Adipose tissue (tissue), 3 donors: ENCODE measurements around the gene REEP6. TPM values are rescaled to one million over a fixed set of nuclear protein-coding genes. Genes with fewer than 3 reads are reported as not detected.

Experiments used
- H3K27ac ChIP-seq: one replicate; pipeline ENCODE4 v1.5.1; 2013; ENCODE audit warnings: low read depth, low read length
- WGBS, 3 donors: extraction: QIAGEN DNeasy Blood & Tissue Kit; methylation state at CpG; one replicate each; pipeline ENCODE4 v1.1.7; 2013; 5-methylcytosine and 5-hydroxymethylcytosine counted together
- polyA plus RNA-seq, 3 donors: library from polyadenylated mRNA; stranded (reverse); fragments of 200-250 nt; gene quantifications; one replicate each; pipeline ENCODE4 v1.2.3, GENCODE V29; 2013
- donor health status: healthy with polysubstance abuse.
- donor health status: Bipolar disorder and iron deficiency.
- donor health status: healthy.

Gene REEP6
- polyA plus RNA-seq, 3 donors: 5.5 to 30.5 (median 12.5) TPM

DNA sequence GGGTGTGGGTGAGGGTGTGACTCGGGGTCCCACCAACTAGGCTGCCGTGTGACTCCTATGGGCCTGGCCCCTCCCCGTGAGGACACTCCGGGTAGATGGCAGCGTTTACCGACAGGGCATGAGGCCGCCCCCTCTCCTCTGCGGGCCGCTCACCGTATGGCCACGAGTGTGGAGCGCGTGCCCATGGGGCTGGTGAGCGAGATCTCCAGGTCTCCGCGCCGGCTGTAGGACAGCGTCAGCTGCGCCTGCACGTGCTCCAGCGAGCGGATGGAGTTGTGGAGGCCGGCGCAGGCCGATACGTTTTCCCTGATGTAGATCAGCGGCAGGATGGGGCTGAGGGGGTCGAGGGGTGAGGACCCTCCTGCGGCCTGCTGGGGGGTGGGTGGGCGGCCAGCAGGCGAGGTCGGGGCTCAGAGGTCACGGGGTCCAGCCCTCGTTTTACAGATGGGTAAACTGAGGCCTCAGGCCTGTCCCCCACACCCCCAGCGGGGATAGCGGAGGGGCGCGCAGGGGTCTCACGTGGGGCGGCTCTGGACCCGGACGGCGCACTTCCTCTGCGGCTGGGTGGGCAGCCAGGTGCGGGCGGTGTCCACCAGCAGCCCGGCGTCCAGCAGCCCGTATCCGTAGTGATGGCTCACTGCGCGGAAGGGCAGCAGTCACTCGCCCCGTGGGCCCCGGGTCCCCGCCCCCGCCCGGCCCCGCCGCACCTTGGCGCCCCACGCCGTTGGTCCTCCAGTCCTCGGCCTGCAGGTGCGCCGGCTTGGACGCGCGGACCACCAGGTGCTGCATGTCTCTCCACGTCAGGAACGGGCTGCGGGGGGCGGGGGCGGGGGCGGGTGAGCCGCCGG lies 7.6 kb upstream of the REEP6 start:
- 92 to 95% (median 93%) methylated on average over 46 to 77 of the region's 77 CpGs for WGBS, 3 donors
- H3K27ac ChIP-seq: no peak overlapping the region

DNA sequence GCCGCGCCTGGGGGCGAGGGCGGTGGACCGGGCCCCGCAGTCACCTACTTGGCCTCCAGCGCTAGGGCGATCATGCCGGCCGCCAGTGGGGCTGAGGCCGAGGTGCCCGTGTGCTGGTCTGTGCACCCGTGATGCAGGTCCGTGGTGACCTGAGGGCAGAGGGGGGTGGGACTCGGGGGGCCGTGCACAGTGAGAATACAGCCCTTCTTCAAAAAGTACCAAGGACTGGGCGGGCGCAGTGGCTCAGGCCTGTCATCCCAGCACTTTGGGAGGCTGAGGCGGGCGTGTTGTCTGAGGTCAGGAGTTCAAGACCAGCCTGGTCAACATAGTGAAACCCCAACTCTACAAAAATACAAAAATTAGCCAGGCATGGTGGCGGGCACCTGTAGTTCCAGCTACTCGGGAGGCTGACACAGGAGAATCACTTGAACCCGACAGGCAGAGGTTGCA lies 7.0 kb upstream of the REEP6 start:
- WGBS, 3 donors: 91 to 92% (median 92%) methylated on average over 21 to 23 of the region's 23 CpGs
- H3K27ac ChIP-seq: no peak overlapping the region

DNA sequence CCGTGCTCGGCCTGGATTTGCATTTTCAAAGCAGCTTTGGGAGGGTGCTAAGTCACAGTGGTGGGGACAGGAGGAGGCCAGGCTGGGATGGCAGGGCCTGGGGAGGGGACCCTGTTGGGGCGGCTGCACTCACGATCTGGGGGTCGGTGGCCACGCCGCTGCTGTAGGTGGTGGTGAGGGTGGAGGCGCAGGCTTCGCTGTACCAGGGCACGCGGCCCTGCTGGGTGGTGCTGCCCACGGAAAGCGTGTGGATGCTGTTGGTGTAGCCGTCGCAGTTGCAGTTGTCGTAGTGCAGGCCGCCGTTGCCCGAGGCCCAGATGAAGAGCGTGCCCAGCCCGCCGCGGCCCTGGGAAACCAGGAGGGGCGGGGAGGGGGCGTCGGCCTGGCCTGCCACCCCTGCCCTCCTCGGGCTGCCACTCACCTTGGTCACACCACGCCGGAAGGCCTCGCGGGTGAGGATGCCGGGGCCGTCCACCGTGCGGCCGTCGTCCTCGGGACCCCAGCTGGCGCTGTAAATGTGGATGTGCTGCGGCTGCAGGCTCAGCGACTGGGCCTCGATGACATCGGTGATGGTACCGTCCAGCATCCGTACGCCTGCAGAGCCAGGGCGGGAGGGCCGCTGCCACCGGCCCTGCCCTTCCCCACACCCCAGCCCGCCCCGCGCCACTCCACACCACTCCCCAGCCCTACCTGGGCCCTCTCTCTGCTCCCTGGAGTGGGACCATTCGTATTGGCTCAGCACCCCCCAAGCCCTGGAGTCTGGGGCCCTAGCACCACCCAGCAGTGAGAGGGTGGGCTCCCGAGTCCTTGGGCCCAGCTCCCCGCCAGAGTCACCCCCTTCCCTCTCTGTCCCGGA lies 4.0 kb upstream of the REEP6 start:
- no peak overlapping the region for H3K27ac ChIP-seq
- 93 to 96% (median 94%) methylated on average over 50 to 56 of the region's 56 CpGs for WGBS, 3 donors

DNA sequence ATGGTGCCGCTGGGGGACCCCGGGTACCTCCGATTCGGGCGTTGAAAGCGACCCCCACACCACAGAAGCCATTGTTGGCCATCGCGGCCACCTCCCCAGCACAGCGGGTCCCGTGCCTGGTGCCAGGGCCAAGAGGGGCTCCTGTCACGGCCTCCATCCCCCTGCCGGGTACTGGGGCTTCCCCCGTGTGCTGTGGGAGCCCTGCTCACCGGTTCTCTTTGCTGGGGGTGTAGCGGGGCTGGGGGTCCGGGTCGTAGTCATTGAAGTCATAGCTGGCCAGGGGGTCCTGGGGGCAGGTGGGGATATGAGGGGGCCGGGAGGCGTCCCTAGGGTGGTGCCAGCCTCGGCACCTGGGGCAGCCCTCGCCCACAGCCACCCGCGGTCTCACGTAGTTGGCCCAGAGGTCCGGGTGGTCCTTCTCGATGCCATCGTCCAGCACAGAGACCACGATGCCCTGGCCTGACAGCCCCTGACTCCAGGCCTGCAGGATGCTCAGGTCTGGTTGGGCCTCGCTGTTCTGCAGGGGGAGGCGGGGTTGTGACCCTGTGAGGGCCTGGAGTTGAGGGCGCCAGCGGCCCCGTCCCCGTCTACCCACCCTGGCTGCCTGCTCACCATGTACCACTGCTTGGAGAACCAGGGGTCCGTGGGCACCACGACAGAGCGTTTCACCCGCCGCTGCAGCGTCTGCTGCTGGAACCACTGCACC lies 3.3 kb upstream of the REEP6 start:
- WGBS, 3 donors: 91 to 93% (median 92%) methylated on average over 39 to 40 of the region's 40 CpGs
- H3K27ac ChIP-seq: no peak overlapping the region

DNA sequence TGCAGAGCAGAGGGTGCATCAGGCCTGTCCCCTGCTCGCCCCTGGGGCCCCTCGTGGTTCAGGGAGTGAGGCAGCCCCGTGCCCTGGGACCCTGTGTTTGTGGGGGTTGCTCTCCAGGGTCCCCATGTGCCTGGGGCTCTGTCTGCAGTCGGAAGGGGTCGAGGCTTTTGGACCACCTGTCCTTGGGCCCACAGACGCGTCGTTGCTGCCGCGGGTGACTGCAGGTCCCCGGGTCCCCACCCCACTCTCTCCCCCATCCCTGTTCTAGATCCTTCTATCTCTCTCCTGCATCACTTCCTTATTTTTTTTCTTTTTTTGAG lies 2.7 kb upstream of the REEP6 start:
- 78 to 96% (median 85%) methylated on average over 11 of the region's 11 CpGs for WGBS, 3 donors

DNA sequence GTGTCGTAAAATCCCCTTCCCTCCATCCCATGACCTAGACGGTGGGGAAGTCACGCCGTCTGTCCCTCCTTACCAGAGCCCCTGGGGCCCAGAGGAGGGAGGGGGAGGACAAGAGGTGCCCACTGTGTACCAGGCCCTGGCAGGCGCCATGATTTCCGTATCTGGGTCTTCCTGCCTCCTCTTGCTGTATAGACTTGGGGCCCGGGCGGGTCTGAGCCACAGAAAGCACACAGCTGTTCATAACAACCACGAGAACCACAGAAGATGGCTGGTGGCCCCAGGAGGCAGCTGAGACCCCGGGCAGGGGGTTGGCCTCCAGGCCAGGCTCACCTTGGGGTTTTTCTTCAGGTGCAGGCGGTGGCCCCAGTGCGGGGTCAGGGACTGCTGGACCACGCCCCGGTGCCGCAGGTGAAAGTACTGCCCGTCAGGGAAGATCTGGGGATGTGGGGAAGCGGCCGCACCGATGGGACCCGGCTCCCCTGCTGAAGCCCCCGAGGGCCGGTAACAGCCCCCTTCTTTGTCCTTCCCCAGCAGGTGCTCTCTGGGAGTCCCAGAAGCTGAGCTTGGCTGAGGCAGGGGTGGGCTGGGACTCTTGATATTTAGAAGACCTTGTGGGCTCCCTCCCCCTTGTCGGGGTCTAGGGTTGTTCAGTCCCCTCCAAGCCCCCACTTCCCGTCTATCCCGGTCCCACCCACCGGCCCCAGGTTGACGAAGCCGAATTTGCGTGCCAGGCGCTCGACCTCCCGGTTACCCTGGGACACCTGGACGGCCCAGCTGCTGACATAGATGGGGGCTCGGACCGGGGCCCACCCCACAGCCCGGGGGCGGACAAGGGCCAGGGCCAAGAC lies 1.3 kb upstream of the REEP6 start:
- 21 to 26% (median 23%) methylated on average over 37 of the region's 37 CpGs for WGBS, 3 donors
- H3K27ac ChIP-seq: peak overlapping the region; percentile 56

More for the DNA sequence above, 2.7 kb upstream of the REEP6 start:
- no peak overlapping the region for H3K27ac ChIP-seq

DNA sequence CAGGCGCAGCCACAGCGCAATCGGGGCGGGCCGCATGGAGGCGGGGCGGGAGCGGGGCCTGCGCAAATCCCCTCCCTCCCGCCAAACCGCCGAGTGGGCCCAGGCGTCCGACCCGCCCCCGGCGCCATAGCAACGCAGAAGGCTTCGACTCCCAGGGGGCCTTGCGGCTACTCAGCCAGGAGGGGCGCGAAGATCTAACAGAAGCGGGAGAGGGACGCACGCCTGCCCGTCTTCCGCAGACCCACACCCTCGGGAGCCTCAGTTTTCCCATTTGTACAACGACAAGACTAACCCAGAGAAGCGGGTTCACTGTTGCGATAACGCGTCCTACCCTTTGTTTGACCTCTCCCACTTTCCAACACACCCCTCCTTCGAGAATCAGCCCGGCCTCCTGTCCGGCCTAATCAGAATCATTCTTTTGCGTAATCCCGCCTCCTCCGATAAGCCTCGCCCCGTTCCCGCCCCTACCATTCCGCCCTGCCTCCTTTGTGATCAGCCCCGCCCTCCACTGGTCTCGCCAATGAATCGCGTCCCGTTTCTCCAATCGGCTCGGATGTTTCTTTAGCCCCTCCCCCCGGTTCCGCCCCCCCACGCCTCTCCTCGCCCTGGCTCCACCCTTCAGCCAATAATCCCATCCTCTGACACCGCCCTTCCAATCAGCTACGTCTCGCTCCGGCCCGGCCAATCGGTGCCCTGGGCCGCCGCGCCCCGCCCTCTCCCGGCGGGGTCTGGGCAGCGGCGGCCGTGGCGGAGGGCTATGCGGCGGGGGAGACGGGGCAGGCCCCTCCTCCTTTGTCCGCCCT lies 469 bp upstream of the REEP6 start, which contains the start of gene PCSK4:
PCSK4 (minus strand) TSS at position 40 of the 803 bp plus-strand sequence; CDS start at position 36, 4 bp downstream.
- peak within 1 kb of the TSS; percentile 56 for H3K27ac ChIP-seq
- WGBS, 3 donors: 0 to 1% (median 1%) methylated on average over 62 to 74 of the region's 74 CpGs

DNA sequence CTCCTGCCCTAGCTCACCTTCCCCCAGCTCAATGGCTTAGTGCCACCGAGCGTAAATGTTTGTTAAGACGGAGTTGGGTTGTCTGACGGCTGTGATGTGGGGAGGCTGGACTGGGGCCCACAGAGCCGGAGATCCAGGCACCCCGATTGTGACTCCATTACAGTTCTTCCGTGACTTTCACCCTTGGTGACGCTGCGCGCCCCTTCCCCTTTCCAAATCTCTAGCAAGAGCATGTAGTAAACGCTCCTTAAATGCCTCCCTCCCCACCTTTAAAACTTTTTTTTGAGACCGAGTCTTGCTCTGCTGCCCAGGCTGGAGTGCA lies 829 bp downstream of the REEP6 start:
- 34 to 58% (median 56%) methylated on average over 12 of the region's 12 CpGs for WGBS, 3 donors
- H3K27ac ChIP-seq: no peak overlapping the region

DNA sequence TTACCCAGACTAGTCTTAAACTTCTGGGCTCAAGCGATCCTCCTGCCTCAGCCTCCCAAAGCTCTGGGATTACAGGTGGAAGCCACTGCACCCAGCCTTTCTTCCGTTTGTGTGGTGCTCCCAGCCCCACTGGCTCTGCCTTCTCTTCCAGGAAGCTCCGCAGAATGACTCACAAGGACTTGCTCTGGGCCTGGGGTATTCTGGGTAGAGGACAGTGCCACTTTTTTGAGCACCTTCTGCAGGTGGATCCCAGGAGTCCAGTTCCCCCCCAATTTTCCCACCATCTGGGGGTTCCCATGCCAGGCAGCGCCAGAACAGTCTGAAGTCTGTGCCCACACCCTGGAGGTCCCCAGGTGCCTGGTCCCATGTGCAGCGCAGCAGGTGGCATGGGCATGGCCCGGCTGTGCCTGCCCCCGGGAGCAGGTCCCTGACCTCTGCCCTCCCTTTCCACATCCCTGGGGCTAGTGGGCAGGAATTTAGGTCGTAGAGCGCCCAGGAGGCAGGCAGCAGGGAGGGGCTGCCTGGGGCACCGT lies 1.6 kb downstream of the REEP6 start:
- no peak overlapping the region for H3K27ac ChIP-seq
- 44 to 77% (median 66%) methylated on average over 10 of the region's 10 CpGs for WGBS, 3 donors

DNA sequence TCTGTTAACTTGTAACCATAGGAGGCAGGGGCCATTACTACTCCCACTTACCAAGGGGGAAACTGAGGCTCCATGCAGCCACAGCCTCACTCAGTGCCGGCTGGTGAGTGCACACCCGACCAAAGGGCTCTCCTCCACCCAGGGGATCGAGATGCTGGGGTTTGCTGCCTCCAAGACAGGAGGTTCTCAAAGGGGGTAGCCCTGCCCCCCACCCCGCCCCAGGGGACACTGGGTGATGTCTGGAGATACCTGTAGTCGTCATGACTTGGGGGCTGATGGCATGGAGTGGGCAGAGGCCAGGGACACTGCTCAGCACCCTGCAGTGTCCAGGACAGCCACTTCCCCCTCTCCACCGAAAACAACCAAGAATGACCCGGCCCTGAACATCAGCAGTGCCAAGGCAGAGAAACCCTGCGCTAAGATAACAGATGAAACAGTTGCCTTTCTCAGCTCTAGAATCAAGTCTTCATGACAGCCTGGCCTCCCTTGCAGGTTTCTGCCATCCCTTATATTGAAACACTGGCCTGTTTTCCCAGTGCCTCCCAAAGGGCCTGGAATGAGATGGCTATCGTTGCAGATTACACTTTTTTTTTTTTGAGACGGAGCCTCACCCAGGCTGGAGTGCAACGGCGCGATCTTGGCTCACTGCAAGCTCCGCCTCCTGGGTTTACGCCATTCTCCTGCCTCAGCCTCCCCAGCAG lies 3.3 kb downstream of the REEP6 start:
- WGBS, 3 donors: 63 to 73% (median 63%) methylated on average over 14 to 15 of the region's 15 CpGs
- H3K27ac ChIP-seq: no peak overlapping the region

DNA sequence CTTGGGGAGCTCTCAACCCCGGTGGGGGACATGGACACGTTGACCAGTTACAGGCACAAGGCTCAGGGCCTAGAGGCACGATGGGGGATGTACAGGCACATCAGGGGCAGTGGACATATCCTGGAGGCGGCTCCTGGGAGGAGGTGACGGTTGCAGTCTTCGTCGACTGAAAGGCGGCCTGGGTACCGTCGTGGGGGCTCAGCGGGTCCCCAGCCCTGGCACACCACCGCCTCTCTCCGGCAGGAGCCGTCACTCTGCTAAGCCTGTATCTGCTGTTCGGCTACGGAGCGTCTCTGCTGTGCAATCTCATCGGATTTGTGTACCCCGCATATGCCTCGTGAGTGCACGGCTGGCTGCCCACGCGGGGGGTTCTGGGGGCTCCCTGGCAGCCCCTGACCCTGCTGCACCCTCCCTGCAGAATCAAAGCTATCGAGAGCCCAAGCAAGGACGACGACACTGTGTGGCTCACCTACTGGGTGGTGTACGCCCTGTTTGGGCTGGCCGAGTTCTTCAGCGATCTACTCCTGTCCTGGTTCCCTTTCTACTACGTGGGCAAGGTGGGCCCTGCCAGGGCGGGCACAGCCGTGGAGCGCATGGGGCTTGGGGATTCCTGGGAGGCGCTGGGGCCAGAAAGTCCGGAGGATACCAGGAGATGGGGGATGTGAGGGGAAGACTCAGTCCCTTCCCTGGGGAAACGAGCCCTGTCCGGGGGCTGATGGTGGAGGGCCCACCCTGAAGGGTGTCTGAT lies 4.2 kb downstream of the REEP6 start:
- 84 to 89% (median 87%) methylated on average over 37 of the region's 37 CpGs for WGBS, 3 donors
- H3K27ac ChIP-seq: no peak overlapping the region

DNA sequence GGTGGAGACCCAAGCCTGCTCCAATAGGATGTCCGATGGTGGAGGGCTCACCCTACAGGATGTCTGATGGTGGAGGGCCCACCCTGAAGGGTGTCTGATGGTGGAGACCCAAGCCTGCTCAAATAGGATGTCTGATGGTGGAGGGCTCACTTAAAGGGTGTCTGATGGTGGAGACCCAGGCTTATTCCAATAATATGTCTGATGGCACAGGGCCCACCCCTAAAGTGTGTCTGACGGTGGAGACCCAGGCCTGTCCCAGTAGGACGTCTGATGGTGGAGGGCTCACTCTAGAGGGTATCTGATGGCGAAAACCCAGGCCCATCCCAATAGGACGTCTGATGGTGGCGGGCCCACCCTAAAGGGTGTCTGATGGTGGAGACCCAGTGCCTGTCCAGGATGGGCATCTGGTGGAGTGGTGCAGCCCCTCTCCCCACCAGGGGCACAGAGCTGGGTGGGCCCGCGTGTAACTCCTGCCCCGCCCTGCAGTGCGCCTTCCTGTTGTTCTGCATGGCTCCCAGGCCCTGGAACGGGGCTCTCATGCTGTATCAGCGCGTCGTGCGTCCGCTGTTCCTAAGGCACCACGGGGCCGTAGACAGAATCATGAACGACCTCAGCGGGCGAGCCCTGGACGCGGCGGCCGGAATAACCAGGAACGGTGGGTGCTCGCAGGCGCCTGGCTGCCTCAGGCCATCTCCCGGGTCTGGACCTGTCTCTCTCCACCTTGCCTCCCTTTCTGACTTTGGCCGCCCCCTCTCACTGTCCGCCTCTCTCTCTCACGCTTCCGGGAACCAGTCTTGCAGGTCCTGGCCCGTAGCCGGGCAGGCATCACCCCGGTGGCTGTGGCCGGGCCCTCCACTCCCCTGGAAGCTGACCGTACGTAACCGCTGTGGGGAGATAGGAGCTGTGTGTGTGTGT lies 5.1 kb downstream of the REEP6 start:
- no peak overlapping the region for H3K27ac ChIP-seq
- 71 to 78% (median 73%) methylated on average over 40 of the region's 40 CpGs for WGBS, 3 donors

DNA sequence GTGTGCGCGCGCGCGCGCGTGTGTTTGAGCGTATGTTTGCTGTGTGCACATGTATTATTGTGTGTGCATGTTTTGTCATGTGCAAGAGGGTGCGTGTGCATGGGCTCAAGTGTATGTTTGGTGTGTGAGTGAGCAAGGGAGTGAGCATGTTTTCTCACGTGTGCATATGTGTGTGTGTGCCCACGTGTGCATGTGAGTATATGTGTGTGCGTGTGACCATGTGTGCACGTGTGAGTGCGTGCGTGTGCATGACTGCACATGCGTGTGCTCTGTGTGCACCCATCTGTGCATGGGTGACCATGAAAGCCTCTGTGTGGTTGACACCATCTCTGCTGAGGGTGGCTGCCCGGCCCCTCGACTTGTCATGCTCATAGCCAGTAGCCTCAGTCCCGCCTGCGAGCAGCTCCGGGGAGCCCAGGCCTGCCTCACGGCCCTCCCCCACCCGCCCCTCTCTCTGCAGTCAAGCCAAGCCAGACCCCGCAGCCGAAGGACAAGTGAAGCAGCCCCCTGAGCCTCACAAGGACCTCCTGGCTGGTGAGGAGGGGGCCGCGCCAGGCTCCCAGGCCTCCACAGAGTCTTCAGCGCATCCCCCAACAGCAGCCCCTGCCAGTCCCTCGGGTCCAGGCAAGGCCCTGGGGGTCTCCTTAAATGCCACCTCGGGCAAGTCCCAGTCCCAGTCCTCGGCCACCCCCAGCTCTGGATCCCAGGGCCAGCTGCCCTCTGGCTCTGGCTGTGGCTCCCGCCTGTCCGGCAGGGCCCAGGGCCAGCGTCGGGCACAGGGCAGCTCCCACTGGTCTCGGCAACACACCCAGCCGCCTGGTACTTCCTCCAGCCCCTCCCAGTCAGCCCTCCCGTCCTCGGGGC lies 6.0 kb downstream of the REEP6 start:
- WGBS, 3 donors: 71 to 76% (median 74%) methylated on average over 30 to 39 of the region's 39 CpGs
- no peak overlapping the region for H3K27ac ChIP-seq

DNA sequence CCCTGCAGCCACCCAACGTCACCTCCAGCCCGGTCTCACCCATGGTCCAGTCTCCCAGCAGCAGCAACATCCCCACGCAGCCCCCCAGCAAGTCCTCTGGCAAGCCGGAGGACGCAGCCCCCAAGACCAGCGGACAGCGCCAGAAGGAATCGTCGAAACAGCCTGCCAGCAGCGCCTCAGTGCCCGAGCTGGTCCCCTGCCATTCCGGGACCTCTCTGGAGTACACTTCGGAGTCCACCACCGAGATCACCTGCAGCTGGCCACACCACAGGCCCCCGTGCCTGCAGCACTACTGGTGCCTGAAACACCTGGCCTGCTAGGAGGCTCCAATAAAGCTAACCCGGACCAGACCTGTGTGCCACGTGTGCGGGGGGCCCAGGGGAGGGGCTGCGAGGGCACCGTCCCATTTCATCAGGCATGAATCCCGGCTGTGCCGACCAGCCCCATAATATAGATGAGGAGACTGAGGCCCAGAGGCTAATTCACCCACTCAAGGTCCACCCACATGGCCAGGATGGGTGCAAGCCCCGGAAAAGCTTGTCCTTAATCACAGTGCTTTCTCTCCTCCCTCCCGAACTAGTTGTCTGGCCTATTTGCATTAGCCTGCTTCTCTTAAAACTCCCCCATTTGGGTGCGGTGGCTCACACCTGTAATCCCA lies 6.7 kb downstream of the REEP6 start:
- 81 to 87% (median 85%) methylated on average over 25 of the region's 25 CpGs for WGBS, 3 donors
- H3K27ac ChIP-seq: no peak overlapping the region
